ENCODE data around the gene EHD2.

- no peak for TF ChIP-seq CTCF (IDR thresholded peaks at IDR 0.05)
- TF ChIP-seq POLR2AphosphoS5 (IDR thresholded peaks at IDR 0.05) = peak; percentile 93
Measured at GRCh38 chr19:47663911-47664771, 49.1 kb upstream of the EHD2 start.
